Prostate gland (tissue), 2 donors: Measurements from ENCODE around the gene SOX5.

ENCODE experiments used
- CTCF ChIP-seq, 4 experiments: fragments of 200-600 bp in 2 of 4; fragments of 450-650 bp in 2 of 4; sonication (generic) in 2 of 4; IDR thresholded peaks; 1 replicate in 3 of 4; 2 replicates in 1 of 4; pipeline ENCODE4 v1.5.1; 2016 to 2019; ENCODE audit warnings: antibody characterized with exemption in 4 of 4, mild to moderate bottlenecking in 2 of 4, moderate library complexity in 2 of 4
- POLR2A ChIP-seq: fragments of 450-650 bp; IDR thresholded peaks from one replicate; pipeline ENCODE4 v1.6.1; 2016; ENCODE audit warnings: antibody characterized with exemption, mild to moderate bottlenecking
- POLR2AphosphoS5 ChIP-seq: sonication (generic); formaldehyde crosslinking; IDR thresholded peaks from one replicate; pipeline ENCODE4 v1.6.1; 2017; ENCODE audit warnings: antibody characterized with exemption

- no peak for TF ChIP-seq POLR2AphosphoS5
- TF ChIP-seq POLR2A: no peak
- no peak for TF ChIP-seq CTCF (IDR thresholded peaks at IDR 0.05)
These were observed 387.8 kb downstream of the SOX5 start for GRCh38 chr12:23561364-23562345.
